ENCODE results near the gene TSC2.
A peak's percentile ranks its signal among the peaks of the same experiment; 100 is the strongest.

The TSC2 gene

DNA sequence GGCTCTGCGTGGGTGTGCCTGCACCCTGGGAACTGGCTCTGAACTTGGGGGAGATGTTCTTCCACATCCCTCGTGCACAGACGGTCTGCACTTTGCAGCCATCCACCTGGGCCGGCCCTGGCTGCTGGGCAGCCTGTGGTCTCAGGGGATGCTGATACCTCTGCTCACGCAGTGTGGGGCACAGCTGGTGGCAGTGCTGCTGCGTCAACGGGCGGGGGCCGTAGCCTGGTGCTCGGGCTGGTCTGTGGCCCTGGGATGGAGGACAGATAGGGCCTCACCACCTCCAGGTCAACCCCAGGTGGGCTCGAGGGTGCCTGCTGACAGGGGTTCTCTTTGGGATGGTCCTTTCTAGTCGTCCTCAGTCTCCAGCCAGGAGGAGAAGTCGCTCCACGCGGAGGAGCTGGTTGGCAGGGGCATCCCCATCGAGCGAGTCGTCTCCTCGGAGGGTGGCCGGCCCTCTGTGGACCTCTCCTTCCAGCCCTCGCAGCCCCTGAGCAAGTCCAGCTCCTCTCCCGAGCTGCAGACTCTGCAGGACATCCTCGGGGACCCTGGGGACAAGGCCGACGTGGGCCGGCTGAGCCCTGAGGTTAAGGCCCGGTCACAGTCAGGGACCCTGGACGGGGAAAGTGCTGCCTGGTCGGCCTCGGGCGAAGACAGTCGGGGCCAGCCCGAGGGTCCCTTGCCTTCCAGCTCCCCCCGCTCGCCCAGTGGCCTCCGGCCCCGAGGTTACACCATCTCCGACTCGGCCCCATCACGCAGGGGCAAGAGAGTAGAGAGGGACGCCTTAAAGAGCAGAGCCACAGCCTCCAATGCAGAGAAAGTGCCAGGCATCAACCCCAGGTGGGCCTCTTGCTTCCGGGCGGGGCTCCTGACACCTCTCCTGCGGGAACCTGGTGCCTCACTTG lies 36.3 kb downstream of the TSC2 start:
- H3K4me3 ChIP-seq (ENCODE audit: low read depth, low read length), result no peak overlapping the region
- no peak for DNase-seq (ENCODE audit: low read depth)
- TF ChIP-seq MYC (IDR thresholded peaks at IDR 0.05; ENCODE audit: low read depth, low read length) (no peak), POLR2A (IDR thresholded peaks at IDR 0.05; ENCODE audit: extremely low read depth, insufficient read length) (no peak)
- TF ChIP-seq, protein P1, sequence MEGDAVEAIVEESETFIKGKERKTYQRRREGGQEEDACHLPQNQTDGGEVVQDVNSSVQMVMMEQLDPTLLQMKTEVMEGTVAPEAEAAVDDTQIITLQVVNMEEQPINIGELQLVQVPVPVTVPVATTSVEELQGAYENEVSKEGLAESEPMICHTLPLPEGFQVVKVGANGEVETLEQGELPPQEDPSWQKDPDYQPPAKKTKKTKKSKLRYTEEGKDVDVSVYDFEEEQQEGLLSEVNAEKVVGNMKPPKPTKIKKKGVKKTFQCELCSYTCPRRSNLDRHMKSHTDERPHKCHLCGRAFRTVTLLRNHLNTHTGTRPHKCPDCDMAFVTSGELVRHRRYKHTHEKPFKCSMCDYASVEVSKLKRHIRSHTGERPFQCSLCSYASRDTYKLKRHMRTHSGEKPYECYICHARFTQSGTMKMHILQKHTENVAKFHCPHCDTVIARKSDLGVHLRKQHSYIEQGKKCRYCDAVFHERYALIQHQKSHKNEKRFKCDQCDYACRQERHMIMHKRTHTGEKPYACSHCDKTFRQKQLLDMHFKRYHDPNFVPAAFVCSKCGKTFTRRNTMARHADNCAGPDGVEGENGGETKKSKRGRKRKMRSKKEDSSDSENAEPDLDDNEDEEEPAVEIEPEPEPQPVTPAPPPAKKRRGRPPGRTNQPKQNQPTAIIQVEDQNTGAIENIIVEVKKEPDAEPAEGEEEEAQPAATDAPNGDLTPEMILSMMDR (IDR thresholded peaks at IDR 0.05; ENCODE audit: low read depth, low read length), result no peak
- TF ChIP-seq, protein P2, sequence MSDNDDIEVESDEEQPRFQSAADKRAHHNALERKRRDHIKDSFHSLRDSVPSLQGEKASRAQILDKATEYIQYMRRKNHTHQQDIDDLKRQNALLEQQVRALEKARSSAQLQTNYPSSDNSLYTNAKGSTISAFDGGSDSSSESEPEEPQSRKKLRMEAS (IDR thresholded peaks at IDR 0.05; ENCODE audit: low read depth, low read length), result no peak

DNA sequence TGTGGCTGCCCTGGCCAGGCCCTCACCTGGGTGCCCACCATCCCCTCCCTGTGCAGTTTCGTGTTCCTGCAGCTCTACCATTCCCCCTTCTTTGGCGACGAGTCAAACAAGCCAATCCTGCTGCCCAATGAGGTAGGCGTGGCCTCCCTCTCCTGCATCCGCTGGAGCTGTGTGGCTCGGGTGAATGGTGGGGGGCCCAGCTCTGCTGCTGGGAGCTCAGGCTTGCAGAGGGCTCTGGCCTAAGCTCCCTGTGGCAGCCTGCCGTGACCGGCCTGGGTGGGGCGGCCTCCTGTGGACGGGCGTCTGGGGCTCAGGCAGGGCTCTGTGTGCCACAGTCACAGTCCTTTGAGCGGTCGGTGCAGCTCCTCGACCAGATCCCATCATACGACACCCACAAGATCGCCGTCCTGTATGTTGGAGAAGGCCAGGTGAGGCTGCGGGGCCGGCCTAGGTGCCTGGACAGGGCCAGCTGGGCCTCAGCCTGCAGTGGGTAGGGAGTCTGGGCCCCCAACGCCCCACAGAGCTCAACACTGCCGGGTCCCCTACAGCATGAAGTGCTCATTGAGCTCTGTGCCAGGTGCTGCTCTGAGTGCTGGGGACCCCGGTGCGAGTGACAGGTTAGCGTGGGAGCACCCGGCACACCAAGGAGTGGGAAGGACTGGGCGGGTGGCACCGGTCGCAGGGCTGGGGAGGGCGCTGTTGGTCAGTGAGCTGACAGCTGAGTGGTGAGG lies 37.3 kb downstream of the TSC2 start:
- H3K4me3 ChIP-seq (ENCODE audit: low read depth, low read length), result no peak overlapping the region
- DNase-seq (ENCODE audit: low read depth), result no peak
- TF ChIP-seq, protein P2 (IDR thresholded peaks at IDR 0.05; ENCODE audit: low read depth, low read length), result no peak
- no peak for TF ChIP-seq MYC (IDR thresholded peaks at IDR 0.05; ENCODE audit: low read depth, low read length)
- no peak for TF ChIP-seq POLR2A (IDR thresholded peaks at IDR 0.05; ENCODE audit: extremely low read depth, insufficient read length)
- TF ChIP-seq, protein P1 (IDR thresholded peaks at IDR 0.05; ENCODE audit: low read depth, low read length), result no peak

DNA sequence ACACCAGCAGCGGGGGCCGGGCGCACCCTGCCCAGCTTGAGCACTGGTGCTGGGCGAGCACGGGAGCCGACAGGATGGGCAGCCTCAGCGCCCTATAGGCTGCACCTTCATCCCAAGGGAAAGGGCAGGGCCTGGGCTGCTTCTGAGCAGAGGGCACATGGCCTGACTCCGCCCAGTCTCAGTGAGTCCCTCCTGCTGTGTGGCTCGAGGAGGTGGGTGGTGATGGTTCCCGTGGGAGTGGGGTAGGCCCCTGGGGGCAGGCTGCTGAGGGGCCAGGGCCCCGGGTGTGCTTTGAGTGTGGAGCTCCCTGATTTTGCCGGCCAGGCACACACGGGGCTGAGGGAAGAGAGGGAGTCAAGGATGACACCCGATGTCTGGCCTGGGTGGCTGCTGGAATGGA lies 37.9 kb downstream of the TSC2 start:
- DNase-seq (ENCODE audit: low read depth), result peak; percentile 32
- TF ChIP-seq MYC (IDR thresholded peaks at IDR 0.05; ENCODE audit: low read depth, low read length), result no peak
- TF ChIP-seq, protein P2 (IDR thresholded peaks at IDR 0.05; ENCODE audit: low read depth, low read length), result no peak
- TF ChIP-seq POLR2A (IDR thresholded peaks at IDR 0.05; ENCODE audit: extremely low read depth, insufficient read length), result no peak
- TF ChIP-seq, protein P1 (IDR thresholded peaks at IDR 0.05; ENCODE audit: low read depth, low read length), result no peak
- H3K4me3 ChIP-seq (ENCODE audit: low read depth, low read length), result no peak overlapping the region

DNA sequence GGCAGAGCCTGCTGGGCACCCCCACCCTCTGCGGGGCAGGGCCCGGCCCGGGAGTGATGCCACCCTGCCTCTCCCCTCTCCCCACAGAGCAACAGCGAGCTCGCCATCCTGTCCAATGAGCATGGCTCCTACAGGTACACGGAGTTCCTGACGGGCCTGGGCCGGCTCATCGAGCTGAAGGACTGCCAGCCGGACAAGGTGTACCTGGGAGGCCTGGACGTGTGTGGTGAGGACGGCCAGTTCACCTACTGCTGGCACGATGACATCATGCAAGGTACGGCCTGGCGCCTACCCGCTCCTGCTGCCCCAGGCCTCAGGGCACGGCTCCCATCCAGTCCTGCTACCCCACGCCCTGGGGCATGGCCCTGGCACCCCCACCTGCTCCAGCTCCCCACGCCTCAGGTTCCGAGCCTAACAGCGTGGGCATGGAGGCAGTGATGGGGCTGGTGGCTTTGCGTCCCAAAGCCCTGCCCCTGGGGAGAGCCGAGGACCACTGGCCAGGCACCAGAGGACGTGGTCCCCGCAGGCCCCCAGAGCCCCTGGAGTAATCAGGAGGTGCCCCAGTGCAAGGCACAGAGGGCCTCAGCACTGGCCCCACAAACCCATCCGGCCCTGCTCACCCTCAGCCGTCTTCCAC lies 38.4 kb downstream of the TSC2 start:
- no peak overlapping the region for H3K4me3 ChIP-seq (ENCODE audit: low read depth, low read length)
- no peak for DNase-seq (ENCODE audit: low read depth)
- TF ChIP-seq, protein P1 (IDR thresholded peaks at IDR 0.05; ENCODE audit: low read depth, low read length), result no peak

DNA sequence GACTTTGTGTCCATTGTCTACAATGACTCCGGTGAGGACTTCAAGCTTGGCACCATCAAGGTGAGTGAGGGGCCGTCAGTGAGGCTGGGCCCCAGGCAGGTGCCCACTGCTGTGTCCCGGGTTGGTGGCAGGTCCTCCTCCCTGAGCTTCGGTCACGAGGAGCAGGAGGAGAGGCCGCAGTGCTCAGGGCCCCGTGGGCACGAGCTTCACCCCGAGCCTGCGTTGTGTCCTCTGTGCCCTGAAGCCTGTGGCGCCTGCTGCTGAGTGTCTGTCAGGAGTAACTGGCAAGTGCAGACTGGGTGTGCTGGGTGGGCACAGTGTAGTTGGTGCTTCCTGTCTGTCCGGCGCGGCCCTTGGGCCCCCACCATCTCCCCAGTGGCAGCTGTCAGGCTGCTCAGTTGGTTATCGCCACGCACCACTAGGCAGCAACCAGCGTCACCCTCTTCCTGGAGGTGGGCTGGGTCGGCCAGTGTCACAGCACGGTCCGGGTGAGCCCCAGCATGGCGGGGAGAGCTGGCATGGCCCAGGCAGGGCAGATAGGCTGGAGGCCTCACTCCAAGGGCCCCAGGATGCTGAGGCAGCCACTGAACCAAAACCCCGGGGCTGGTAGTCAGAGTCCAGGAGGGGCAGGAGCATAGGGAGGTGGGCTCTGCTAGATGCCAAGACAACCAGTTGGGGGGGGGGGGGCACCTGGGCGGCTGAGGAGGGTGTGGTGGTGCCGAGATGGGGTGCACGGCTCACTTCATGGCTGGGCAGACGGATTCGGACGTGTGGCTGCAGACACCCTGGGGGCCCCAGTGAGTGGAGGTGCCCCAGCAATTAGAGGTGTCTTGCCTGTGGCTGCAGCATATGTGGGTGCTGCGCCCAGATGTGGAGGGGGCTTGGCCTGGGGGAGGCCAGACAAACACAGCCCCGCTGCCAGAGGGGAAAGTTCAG lies 39.3 kb downstream of the TSC2 start:
- DNase-seq (ENCODE audit: low read depth), result no peak

More for the DNA sequence above, 39.3 kb downstream of the TSC2 start:
- TF ChIP-seq, protein P1 (IDR thresholded peaks at IDR 0.05; ENCODE audit: low read depth, low read length), result no peak
- TF ChIP-seq, protein P2 (IDR thresholded peaks at IDR 0.05; ENCODE audit: low read depth, low read length), result no peak
- TF ChIP-seq MYC (IDR thresholded peaks at IDR 0.05; ENCODE audit: low read depth, low read length) (no peak), POLR2A (IDR thresholded peaks at IDR 0.05; ENCODE audit: extremely low read depth, insufficient read length) (no peak)
- no peak overlapping the region for H3K4me3 ChIP-seq (ENCODE audit: low read depth, low read length)
